NCI-H446 treated with DMSO at 0.1 percent for 48 hours (cell line): Measurements from ENCODE around the gene GLG1.
"Not testable (repeated sequence)": the region's sequence is repeated elsewhere in the genome, so short reads cannot be mapped to it uniquely, and the experiment has no call there.

ENCODE experiments used
- DNase-seq: peaks from one replicate; lab custom pipeline; 2025; lab: John Stamatoyannopoulos, UW

Gene GLG1

GRCh38 chr16:74537746-74538145 is 69.2 kb downstream of the GLG1 start:
- DNase-seq, result not testable (repeated sequence)

- not testable (repeated sequence) for DNase-seq
These were observed 72.3 kb downstream of the GLG1 start for GRCh38 chr16:74534650-74535049.

- DNase-seq, result no peak
These were observed 82.0 kb downstream of the GLG1 start for GRCh38 chr16:74524926-74525325.

GRCh38 chr16:74524117-74524516 is 82.8 kb downstream of the GLG1 start:
- DNase-seq, result no peak

- DNase-seq, result not testable (repeated sequence)
These were observed 83.2 kb downstream of the GLG1 start for GRCh38 chr16:74523706-74524105.

GRCh38 chr16:74522160-74522559 is 84.8 kb downstream of the GLG1 start:
- no peak for DNase-seq

- DNase-seq, result peak; percentile 82
These were observed 85.2 kb downstream of the GLG1 start for GRCh38 chr16:74521691-74522090.

- DNase-seq, result not testable (repeated sequence)
These were observed 88.0 kb downstream of the GLG1 start for GRCh38 chr16:74518934-74519333.

- DNase-seq, result no peak
These were observed 95.0 kb downstream of the GLG1 start for GRCh38 chr16:74511961-74512360.

- DNase-seq, result no peak
These were observed 101.9 kb downstream of the GLG1 start for GRCh38 chr16:74505011-74505410.

GRCh38 chr16:74503412-74503811 is 103.5 kb downstream of the GLG1 start:
- DNase-seq, result no peak

- DNase-seq, result no peak
These were observed 105.1 kb downstream of the GLG1 start for GRCh38 chr16:74501484-74502478.

- DNase-seq, result no peak
These were observed 106.0 kb downstream of the GLG1 start for GRCh38 chr16:74500907-74501306.

GRCh38 chr16:74499114-74499513 is 107.8 kb downstream of the GLG1 start:
- DNase-seq, result no peak

GRCh38 chr16:74497761-74498160 is 109.2 kb downstream of the GLG1 start:
- no peak for DNase-seq

GRCh38 chr16:74496054-74496453 is 110.9 kb downstream of the GLG1 start:
- no peak for DNase-seq

GRCh38 chr16:74492976-74493375 is 113.9 kb downstream of the GLG1 start:
- DNase-seq, result no peak

- DNase-seq, result no peak
These were observed 119.0 kb downstream of the GLG1 start for GRCh38 chr16:74487634-74488495.

- DNase-seq, result no peak
These were observed 121.0 kb downstream of the GLG1 start for GRCh38 chr16:74485916-74486315.

GRCh38 chr16:74480150-74481029 is 126.5 kb downstream of the GLG1 start:
- DNase-seq, result no peak

- no peak for DNase-seq
These were observed 129.7 kb downstream of the GLG1 start for GRCh38 chr16:74477226-74477625.

GRCh38 chr16:74474416-74474815 is 132.5 kb downstream of the GLG1 start:
- no peak for DNase-seq
